CD14-positive monocyte (primary cell): Measurements from ENCODE around the gene SULT1A2. TPM values are rescaled to one million over a fixed set of nuclear protein-coding genes. Genes with fewer than 3 reads are reported as not detected.
"Not testable (repeated sequence)": the region's sequence is repeated elsewhere in the genome, so short reads cannot be mapped to it uniquely, and the experiment has no call there.

Source experiments
- DNase-seq, 3 donors: peaks; one replicate each; pipeline ENCODE4 v3.0.0-alpha.2; 2011 to 2022
- H2AFZ ChIP-seq: 2 replicates; pipeline ENCODE4 v1.6.0; 2012; ENCODE audit warnings: mild to moderate bottlenecking, low read depth, low read length, inconsistent platforms; ENCODE audit not compliant: insufficient read depth, poor library complexity, severe bottlenecking
- H3K27ac ChIP-seq, 2 donors: 1 replicate in 1 of 2; 2 replicates in 1 of 2; pipeline ENCODE4 v1.5.1; 2012 to 2013; ENCODE audit warnings: low read length in 2 of 2, control low read depth in 1 of 2, inconsistent platforms in 1 of 2, low read depth in 1 of 2, mild to moderate bottlenecking in 1 of 2
- H3K27me3 ChIP-seq, 2 donors: one replicate each; pipeline versions ENCODE4 v1.6.0 to v1.6.1; 2011 to 2013; ENCODE audit warnings: low read length in 2 of 2; ENCODE audit not compliant: control insufficient read depth in 2 of 2, insufficient read depth in 2 of 2
- H3K36me3 ChIP-seq, 2 donors: replicated peaks in 1 of 2; 1 replicate in 1 of 2; 2 replicates in 1 of 2; pipeline versions ENCODE4 v1.5.1 to v1.6.1; 2012 to 2013; ENCODE audit warnings: low read length in 2 of 2, control low read depth in 1 of 2, inconsistent platforms in 1 of 2, mild to moderate bottlenecking in 1 of 2; ENCODE audit not compliant: insufficient read depth in 2 of 2, control insufficient read depth in 1 of 2
- H3K4me1 ChIP-seq, 2 donors: 1 replicate in 1 of 2; 2 replicates in 1 of 2; pipeline versions ENCODE4 v1.5.1 to v1.6.1; 2012 to 2013; ENCODE audit warnings: low read length in 2 of 2, control low read depth in 1 of 2, inconsistent platforms in 1 of 2, mild to moderate bottlenecking in 1 of 2, moderate library complexity in 1 of 2; ENCODE audit not compliant: insufficient read depth in 2 of 2, control insufficient read depth in 1 of 2
- H3K4me2 ChIP-seq: replicated peaks from 2 replicates; pipeline ENCODE3; 2012; ENCODE audit warnings: low read length, moderate library complexity, mild to moderate bottlenecking; ENCODE audit not compliant: poor library complexity, severe bottlenecking; ENCODE audit errors: extremely low read depth
- H3K4me3 ChIP-seq, 3 experiments: fragments of 200-600 bp in 1 of 3; sonication (generic) in 1 of 3; replicated peaks in 1 of 3; 1 replicate in 2 of 3; 2 replicates in 1 of 3; pipeline ENCODE4 v1.5.1; 2011 to 2013; ENCODE audit warnings: low read length in 3 of 3, mild to moderate bottlenecking in 3 of 3, control low read depth in 2 of 3, low read depth in 2 of 3, inconsistent platforms in 1 of 3, moderate library complexity in 1 of 3
- H3K79me2 ChIP-seq: 2 replicates; pipeline ENCODE4 v1.6.0; 2012; ENCODE audit warnings: mild to moderate bottlenecking, control low read depth, inconsistent platforms, low read length, moderate library complexity; ENCODE audit not compliant: insufficient read depth
- H3K9ac ChIP-seq: 2 replicates; pipeline ENCODE4 v1.6.0; 2017; ENCODE audit warnings: low read length, mild to moderate bottlenecking; ENCODE audit not compliant: insufficient read depth, poor library complexity, severe bottlenecking
- H3K9me3 ChIP-seq, 2 donors: replicated peaks in 1 of 2; 1 replicate in 1 of 2; 2 replicates in 1 of 2; pipeline versions ENCODE4 v1.5.1 to v1.6.1; 2012 to 2013; ENCODE audit warnings: low read length in 2 of 2, control low read depth in 1 of 2; ENCODE audit not compliant: control insufficient read depth in 1 of 2, insufficient read depth in 1 of 2
- H4K20me1 ChIP-seq: 2 replicates; pipeline ENCODE4 v1.6.0; 2012; ENCODE audit warnings: mild to moderate bottlenecking, low read length, control low read depth, moderate library complexity; ENCODE audit not compliant: insufficient read depth
- H3K27ac Mint-ChIP-seq, 7 donors: one replicate each; pipeline ENCODE4 v1.8.0; 2020; ENCODE audit warnings: mild to moderate bottlenecking in 7 of 7, mixed read lengths in 7 of 7, moderate library complexity in 6 of 7, inconsistent platforms in 2 of 7
- H3K27me3 Mint-ChIP-seq, 3 donors: one replicate each; pipeline ENCODE4 v1.8.0; 2021 to 2022; ENCODE audit warnings: low read depth in 3 of 3, mild to moderate bottlenecking in 3 of 3, mixed read lengths in 3 of 3, moderate library complexity in 3 of 3, inconsistent platforms in 1 of 3
- H3K36me3 Mint-ChIP-seq, 2 donors: one replicate each; pipeline ENCODE4 v1.8.0; 2020; ENCODE audit warnings: mixed read lengths in 2 of 2, inconsistent platforms in 1 of 2, mild to moderate bottlenecking in 1 of 2
- H3K4me1 Mint-ChIP-seq: one replicate; pipeline ENCODE4 v1.8.0; 2020; ENCODE audit warnings: mild to moderate bottlenecking, mixed read lengths
- H3K4me3 Mint-ChIP-seq, 2 donors: one replicate each; pipeline ENCODE4 v1.8.0; 2020; ENCODE audit warnings: mild to moderate bottlenecking in 2 of 2, mixed read lengths in 2 of 2, moderate library complexity in 1 of 2
- H3K9me3 Mint-ChIP-seq, 7 donors: one replicate each; pipeline ENCODE4 v1.8.0; 2020 to 2022; ENCODE audit warnings: mixed read lengths in 7 of 7, mild to moderate bottlenecking in 6 of 7, moderate library complexity in 6 of 7, inconsistent platforms in 2 of 7
- CTCF ChIP-seq: fragments of 200-600 bp; IDR thresholded peaks from one replicate; pipeline ENCODE4 v1.8.0; 2022; ENCODE audit warnings: antibody characterized with exemption, mild to moderate bottlenecking
- WGBS: methylation state at CpG from one replicate; pipeline ENCODE4 v1.1.5; 2013; ENCODE audit warnings: missing lambda C conversion rate; ENCODE audit not compliant: insufficient coverage; 5-methylcytosine and 5-hydroxymethylcytosine counted together
- intact Hi-C, 2 donors: fragments of 100-400 bp; cut with micrococcal nuclease; formaldehyde crosslinking; loops; one replicate each; pipeline versions ENCODE4 v1.15.0 to v1.15.1; 2023
- polyA plus RNA-seq, 3 donors: library from polyadenylated mRNA; depleted of rRNA in 1 of 3; unstranded in 2 of 3; stranded (reverse) in 1 of 3; fragments of 300-500 nt in 2 of 3; fragments of >200 nt in 1 of 3; fragmentation: Illumina TruSeq in 2 of 3; gene quantifications; 1 replicate in 2 of 3; 2 replicates in 1 of 3; pipeline ENCODE4 v1.2.3, GENCODE V29; 2012 to 2021

Gene SULT1A2
- polyA plus RNA-seq, 3 donors, result 1.1 to 4.6 TPM; not detected in 1

DNA sequence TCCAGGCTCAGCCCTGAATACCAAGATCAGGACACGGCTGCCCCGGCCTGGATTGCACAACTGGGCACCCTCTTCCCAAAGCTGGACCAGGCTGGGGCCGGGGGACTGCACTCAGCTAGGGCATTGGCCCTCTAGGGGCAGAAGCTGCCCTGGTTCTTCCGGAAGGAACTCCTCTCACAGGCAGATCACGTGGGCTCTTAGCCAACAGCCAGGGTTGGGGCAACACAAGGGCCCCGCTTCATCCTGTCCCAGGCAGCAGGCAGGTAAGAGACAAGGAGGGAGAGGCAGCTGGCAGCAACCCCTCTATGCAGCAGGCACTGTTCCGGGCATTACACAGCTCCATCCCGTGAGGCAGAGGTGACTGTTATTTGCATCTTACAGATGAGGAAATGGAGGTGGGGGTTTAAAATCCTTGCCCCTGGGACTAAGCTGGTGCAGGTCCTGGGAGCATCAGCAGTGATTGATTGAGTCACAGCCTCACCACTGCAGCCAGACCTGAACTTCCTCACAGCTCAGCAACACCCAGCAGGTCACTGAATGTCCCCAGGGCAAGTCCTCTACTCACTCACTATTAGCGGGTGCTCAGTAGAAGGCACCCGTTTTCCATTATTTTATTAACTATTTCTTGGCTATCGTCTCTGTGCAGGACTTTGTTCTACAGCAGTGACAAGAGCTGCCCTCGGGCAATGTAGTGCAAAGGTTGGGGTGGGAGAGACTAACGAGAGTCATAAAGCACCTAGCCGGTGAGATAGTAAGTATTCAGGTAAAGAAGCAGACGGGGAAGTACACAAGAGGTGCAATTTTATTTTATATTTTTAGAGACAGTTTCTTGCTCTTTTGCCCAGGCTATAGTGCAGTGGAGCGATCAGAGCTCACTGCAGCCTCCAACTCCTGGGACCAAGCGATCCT is 2.8 kb upstream of the SULT1A2 start:
- H3K4me3 ChIP-seq, DNase-seq, H3K9ac ChIP-seq, H3K79me2 ChIP-seq, H4K20me1 ChIP-seq, H3K9me3 ChIP-seq, H3K27ac Mint-ChIP-seq, H3K9me3 Mint-ChIP-seq, H3K27ac ChIP-seq, H3K36me3 ChIP-seq, H3K27me3 Mint-ChIP-seq, H2AFZ ChIP-seq, H3K4me2 ChIP-seq, H3K27me3 ChIP-seq, intact Hi-C loops, H3K4me3 Mint-ChIP-seq: not testable (repeated sequence)
- H3K36me3 Mint-ChIP-seq, result peaks cover 14 to 16% of the 10 kb centered on the region in 2 donors
- no CpG with 5 or more reads among the region's 17 CpGs for WGBS
- peaks cover 27% of the 10 kb centered on the region for H3K4me1 Mint-ChIP-seq
- peaks cover 21 to 22% of the 10 kb centered on the region in 2 donors for H3K4me1 ChIP-seq

- Histone ChIP-seq H3K27me3 (no peaks in the 10 kb centered on the region), H3K4me2 (no peak overlapping the region), H4K20me1 (no peaks in the 10 kb centered on the region), H3K9ac (no peak overlapping the region), H3K4me3 (no peak overlapping the region), H3K79me2 (no peaks in the 10 kb centered on the region), H3K36me3 (no peaks in the 10 kb centered on the region), H2AFZ (peak overlapping the region; percentile 52), H3K27ac (no peak overlapping the region), H3K4me1 (peaks cover 21 to 22% of the 10 kb centered on the region in 2 donors), H3K9me3 (no peaks in the 10 kb centered on the region)
- peaks cover 0 to 6% (median 3%) of the 10 kb centered on the region in 3 donors for H3K27me3 Mint-ChIP-seq
- no peak for DNase-seq
- no peaks in the 10 kb centered on the region for H3K9me3 Mint-ChIP-seq
- H3K4me3 Mint-ChIP-seq, result no peak overlapping the region
- peaks cover 21% of the 10 kb centered on the region for H3K4me1 Mint-ChIP-seq
- no peak for TF ChIP-seq CTCF
- intact Hi-C loops, result no loop called here
- peak overlapping the region in 3 of 7 donors; percentile 20 to 32 (median 23) for H3K27ac Mint-ChIP-seq
- peaks cover 5 to 6% of the 10 kb centered on the region in 2 donors for H3K36me3 Mint-ChIP-seq
- 77% methylated on average over 6 of the region's 9 CpGs for WGBS
Observed at GRCh38 chr16:28597692-28598261, 927 bp upstream of the SULT1A2 start.
